ENCODE measurements around the gene CDH10.

DNA sequence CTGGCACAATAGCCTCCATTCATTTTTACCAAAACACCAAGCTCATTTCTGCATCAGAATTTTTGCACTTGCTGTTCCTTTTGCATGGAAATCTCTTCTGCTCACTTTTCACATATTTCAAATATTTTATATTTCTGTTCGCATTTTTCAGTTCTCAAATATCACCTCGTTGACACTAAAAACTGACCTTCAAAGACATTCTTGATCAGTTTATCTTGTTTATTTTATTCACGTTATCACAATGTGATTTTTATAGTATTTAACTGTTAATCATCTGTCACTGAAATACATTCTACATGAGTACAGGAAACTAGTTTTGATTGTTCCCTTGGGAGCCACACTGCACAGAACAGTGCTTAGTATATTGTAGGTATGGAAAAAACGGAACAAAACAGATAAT is 29.6 kb downstream of the CDH10 start:
- TF ChIP-seq ZNF70 (CRISPR knock-in tag; IDR thresholded peaks at IDR 0.05) (no peak), PATZ1 (CRISPR knock-in tag; IDR thresholded peaks at IDR 0.05; ENCODE audit: borderline replicate concordance) (no peak), RARB (CRISPR knock-in tag; IDR thresholded peaks at IDR 0.05) (no peak), CSDC2 (CRISPR knock-in tag; IDR thresholded peaks at IDR 0.05) (no peak), ZFP30 (CRISPR knock-in tag; IDR thresholded peaks at IDR 0.05) (no peak), ISL1 (CRISPR knock-in tag; IDR thresholded peaks at IDR 0.05) (no peak), ZFP3 (CRISPR knock-in tag; IDR thresholded peaks at IDR 0.05) (no peak), OSR1 (CRISPR knock-in tag; IDR thresholded peaks at IDR 0.05) (no peak), ZNF565 (CRISPR knock-in tag; conservative IDR thresholded peaks at IDR 0.05; ENCODE audit: low read depth) (no peak), TCF4 (CRISPR knock-in tag; IDR thresholded peaks at IDR 0.05; ENCODE audit: borderline replicate concordance) (no peak), GLIS3 (CRISPR knock-in tag; IDR thresholded peaks at IDR 0.05) (no peak)
- TF ChIP-seq, protein P1, sequence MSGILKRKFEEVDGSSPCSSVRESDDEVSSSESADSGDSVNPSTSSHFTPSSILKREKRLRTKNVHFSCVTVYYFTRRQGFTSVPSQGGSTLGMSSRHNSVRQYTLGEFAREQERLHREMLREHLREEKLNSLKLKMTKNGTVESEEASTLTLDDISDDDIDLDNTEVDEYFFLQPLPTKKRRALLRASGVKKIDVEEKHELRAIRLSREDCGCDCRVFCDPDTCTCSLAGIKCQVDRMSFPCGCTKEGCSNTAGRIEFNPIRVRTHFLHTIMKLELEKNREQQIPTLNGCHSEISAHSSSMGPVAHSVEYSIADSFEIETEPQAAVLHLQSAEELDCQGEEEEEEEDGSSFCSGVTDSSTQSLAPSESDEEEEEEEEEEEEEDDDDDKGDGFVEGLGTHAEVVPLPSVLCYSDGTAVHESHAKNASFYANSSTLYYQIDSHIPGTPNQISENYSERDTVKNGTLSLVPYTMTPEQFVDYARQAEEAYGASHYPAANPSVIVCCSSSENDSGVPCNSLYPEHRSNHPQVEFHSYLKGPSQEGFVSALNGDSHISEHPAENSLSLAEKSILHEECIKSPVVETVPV (CRISPR knock-in tag; IDR thresholded peaks at IDR 0.05) = no peak
- TF ChIP-seq, protein P2, sequence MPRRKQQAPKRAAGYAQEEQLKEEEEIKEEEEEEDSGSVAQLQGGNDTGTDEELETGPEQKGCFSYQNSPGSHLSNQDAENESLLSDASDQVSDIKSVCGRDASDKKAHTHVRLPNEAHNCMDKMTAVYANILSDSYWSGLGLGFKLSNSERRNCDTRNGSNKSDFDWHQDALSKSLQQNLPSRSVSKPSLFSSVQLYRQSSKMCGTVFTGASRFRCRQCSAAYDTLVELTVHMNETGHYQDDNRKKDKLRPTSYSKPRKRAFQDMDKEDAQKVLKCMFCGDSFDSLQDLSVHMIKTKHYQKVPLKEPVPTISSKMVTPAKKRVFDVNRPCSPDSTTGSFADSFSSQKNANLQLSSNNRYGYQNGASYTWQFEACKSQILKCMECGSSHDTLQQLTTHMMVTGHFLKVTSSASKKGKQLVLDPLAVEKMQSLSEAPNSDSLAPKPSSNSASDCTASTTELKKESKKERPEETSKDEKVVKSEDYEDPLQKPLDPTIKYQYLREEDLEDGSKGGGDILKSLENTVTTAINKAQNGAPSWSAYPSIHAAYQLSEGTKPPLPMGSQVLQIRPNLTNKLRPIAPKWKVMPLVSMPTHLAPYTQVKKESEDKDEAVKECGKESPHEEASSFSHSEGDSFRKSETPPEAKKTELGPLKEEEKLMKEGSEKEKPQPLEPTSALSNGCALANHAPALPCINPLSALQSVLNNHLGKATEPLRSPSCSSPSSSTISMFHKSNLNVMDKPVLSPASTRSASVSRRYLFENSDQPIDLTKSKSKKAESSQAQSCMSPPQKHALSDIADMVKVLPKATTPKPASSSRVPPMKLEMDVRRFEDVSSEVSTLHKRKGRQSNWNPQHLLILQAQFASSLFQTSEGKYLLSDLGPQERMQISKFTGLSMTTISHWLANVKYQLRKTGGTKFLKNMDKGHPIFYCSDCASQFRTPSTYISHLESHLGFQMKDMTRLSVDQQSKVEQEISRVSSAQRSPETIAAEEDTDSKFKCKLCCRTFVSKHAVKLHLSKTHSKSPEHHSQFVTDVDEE (CRISPR knock-in tag; IDR thresholded peaks at IDR 0.05) = no peak
- TF ChIP-seq, protein P3, sequence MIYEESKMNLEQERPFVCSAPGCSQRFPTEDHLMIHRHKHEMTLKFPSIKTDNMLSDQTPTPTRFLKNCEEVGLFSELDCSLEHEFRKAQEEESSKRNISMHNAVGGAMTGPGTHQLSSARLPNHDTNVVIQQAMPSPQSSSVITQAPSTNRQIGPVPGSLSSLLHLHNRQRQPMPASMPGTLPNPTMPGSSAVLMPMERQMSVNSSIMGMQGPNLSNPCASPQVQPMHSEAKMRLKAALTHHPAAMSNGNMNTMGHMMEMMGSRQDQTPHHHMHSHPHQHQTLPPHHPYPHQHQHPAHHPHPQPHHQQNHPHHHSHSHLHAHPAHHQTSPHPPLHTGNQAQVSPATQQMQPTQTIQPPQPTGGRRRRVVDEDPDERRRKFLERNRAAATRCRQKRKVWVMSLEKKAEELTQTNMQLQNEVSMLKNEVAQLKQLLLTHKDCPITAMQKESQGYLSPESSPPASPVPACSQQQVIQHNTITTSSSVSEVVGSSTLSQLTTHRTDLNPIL (CRISPR knock-in tag; IDR thresholded peaks at IDR 0.05; ENCODE audit: low read depth) = no peak
